Measurements from ENCODE around the gene GTF2IRD1. TPM values are rescaled to one million over a fixed set of nuclear protein-coding genes. Genes with fewer than 3 reads are reported as not detected.

Gene GTF2IRD1
- polyA plus RNA-seq, 3 donors = not detected

DNA sequence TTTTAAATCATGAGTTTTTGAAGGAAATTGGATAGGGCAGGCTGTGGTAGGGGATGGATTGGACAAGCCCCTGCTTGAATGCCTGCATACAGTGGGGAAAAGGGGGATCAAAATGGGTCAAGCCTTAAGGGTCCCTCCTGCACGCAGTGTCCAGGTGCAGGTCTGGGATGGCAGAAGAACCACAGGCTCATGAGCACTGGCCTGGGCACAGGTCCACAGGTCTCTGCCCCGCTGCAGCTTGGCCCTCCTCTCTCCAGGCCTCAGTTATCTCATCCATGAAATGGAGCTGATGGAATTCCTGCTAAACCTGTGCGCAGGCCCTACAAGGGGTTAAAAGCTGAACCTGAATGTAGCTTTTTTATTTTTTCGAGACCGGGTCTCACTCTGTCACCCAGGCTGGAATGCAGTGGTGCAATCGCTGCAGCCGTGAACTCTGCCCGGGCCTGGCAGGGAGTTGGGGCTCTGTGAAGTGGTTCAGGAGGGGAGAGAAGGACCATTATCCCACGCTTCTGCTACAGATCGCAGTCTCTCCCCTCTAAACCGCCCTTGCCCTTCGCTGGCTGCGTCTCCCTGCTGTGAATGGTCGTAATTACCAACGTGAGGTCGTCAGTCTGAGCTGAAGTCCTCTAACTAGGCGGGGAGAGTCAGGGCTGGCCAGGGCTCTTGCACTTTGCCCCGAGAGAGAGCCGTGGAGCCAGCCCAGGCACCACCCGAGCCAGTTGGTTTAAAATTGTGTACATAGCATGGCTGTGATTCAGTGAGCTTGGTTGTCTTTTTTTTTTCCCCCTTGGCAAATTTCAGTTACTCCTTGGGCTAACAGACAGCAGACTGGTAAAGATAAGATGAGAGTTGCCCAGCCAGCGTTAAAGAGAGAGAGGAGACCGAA is 126.3 kb downstream of the GTF2IRD1 start:
- no peak overlapping the region for H3K9ac ChIP-seq (ENCODE audit: insufficient read depth, low read length, poor library complexity, severe bottlenecking)
- H3K4me2 ChIP-seq (replicated peaks; ENCODE audit: extremely low read depth, low read length, poor library complexity, severe bottlenecking) = no peak overlapping the region
- Mint-ChIP-seq H3K27ac (peak overlapping the region in 1 of 7 donors; percentile 20), H3K27me3 (ENCODE audit: low read depth in 3 of 3) (peaks cover 2 to 5% (median 2%) of the 10 kb centered on the region in 3 donors), H3K4me3 (no peak overlapping the region), H3K9me3 (no peaks in the 10 kb centered on the region), H3K36me3 (no peaks in the 10 kb centered on the region), H3K4me1 (peaks cover 6% of the 10 kb centered on the region)
- TF ChIP-seq, protein P1, sequence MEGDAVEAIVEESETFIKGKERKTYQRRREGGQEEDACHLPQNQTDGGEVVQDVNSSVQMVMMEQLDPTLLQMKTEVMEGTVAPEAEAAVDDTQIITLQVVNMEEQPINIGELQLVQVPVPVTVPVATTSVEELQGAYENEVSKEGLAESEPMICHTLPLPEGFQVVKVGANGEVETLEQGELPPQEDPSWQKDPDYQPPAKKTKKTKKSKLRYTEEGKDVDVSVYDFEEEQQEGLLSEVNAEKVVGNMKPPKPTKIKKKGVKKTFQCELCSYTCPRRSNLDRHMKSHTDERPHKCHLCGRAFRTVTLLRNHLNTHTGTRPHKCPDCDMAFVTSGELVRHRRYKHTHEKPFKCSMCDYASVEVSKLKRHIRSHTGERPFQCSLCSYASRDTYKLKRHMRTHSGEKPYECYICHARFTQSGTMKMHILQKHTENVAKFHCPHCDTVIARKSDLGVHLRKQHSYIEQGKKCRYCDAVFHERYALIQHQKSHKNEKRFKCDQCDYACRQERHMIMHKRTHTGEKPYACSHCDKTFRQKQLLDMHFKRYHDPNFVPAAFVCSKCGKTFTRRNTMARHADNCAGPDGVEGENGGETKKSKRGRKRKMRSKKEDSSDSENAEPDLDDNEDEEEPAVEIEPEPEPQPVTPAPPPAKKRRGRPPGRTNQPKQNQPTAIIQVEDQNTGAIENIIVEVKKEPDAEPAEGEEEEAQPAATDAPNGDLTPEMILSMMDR (IDR thresholded peaks at IDR 0.05) = no peak
- WGBS (ENCODE audit: insufficient coverage) = 89% methylated on average over 15 of the region's 22 CpGs
- H4K20me1 ChIP-seq (ENCODE audit: insufficient read depth, low read length) = no peaks in the 10 kb centered on the region
- H3K9me3 ChIP-seq (replicated peaks in 1 of 2; ENCODE audit: control insufficient read depth in 1 of 2, insufficient read depth in 1 of 2, low read length in 2 of 2) = no peaks in the 10 kb centered on the region
- intact Hi-C loops (cut with micrococcal nuclease) = no loop called here
- no peak overlapping the region for H3K27ac ChIP-seq (ENCODE audit: low read depth in 1 of 2, low read length in 2 of 2)
- no peaks in the 10 kb centered on the region for H3K27me3 ChIP-seq (ENCODE audit: control insufficient read depth in 2 of 2, insufficient read depth in 2 of 2, low read length in 2 of 2)
- H3K4me1 ChIP-seq (ENCODE audit: control insufficient read depth in 1 of 2, insufficient read depth in 2 of 2, low read length in 2 of 2) = no peaks in the 10 kb centered on the region
- no peak overlapping the region for H3K4me3 ChIP-seq (replicated peaks in 1 of 3; ENCODE audit: low read depth in 2 of 3, low read length in 3 of 3)
- no peaks in the 10 kb centered on the region for H3K36me3 ChIP-seq (replicated peaks in 1 of 2; ENCODE audit: control insufficient read depth in 1 of 2, insufficient read depth in 2 of 2, low read length in 2 of 2)
- no peak overlapping the region for H2AFZ ChIP-seq (ENCODE audit: insufficient read depth, low read depth, low read length, poor library complexity, severe bottlenecking)
- no peaks in the 10 kb centered on the region for H3K79me2 ChIP-seq (ENCODE audit: insufficient read depth, low read length)
- DNase-seq = no peak

DNA sequence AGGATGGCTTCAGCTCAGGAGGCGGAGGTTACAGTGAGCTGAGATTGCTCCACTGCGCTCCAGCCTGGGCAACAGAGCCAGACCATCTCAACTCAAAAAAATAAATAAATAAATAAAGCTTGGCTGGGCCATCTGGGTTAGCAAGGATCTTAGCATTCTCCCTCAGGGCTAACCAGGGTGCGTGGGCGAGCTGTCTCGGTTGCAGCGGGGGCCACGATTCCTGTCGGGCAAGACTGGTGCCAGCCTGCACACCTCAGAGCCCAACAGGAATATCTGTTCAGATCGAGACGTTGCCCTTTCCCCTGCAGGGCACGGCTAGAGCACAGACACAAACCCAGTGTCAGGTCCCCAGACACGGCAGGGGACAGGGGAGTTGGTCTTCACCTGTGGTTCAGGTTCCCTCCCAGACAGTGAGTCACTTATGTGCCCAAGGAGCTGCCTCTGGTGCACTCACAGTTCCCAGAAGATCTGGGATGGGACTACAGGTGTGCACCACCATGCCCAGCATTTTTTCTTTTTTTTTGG is 128.3 kb downstream of the GTF2IRD1 start:
- Histone ChIP-seq H3K36me3 (replicated peaks in 1 of 2; ENCODE audit: control insufficient read depth in 1 of 2, insufficient read depth in 2 of 2, low read length in 2 of 2) (no peaks in the 10 kb centered on the region), H3K4me1 (ENCODE audit: control insufficient read depth in 1 of 2, insufficient read depth in 2 of 2, low read length in 2 of 2) (no peaks in the 10 kb centered on the region), H3K4me2 (replicated peaks; ENCODE audit: extremely low read depth, low read length, poor library complexity, severe bottlenecking) (no peak overlapping the region), H3K27me3 (ENCODE audit: control insufficient read depth in 2 of 2, insufficient read depth in 2 of 2, low read length in 2 of 2) (no peaks in the 10 kb centered on the region), H3K9me3 (replicated peaks in 1 of 2; ENCODE audit: control insufficient read depth in 1 of 2, insufficient read depth in 1 of 2, low read length in 2 of 2) (no peaks in the 10 kb centered on the region), H3K27ac (ENCODE audit: low read depth in 1 of 2, low read length in 2 of 2) (no peak overlapping the region), H3K9ac (ENCODE audit: insufficient read depth, low read length, poor library complexity, severe bottlenecking) (no peak overlapping the region), H2AFZ (ENCODE audit: insufficient read depth, low read depth, low read length, poor library complexity, severe bottlenecking) (no peak overlapping the region), H4K20me1 (ENCODE audit: insufficient read depth, low read length) (no peaks in the 10 kb centered on the region), H3K79me2 (ENCODE audit: insufficient read depth, low read length) (no peaks in the 10 kb centered on the region), H3K4me3 (replicated peaks in 1 of 3; ENCODE audit: low read depth in 2 of 3, low read length in 3 of 3) (no peak overlapping the region)
- TF ChIP-seq, protein P1 (IDR thresholded peaks at IDR 0.05) = no peak
- no peak for DNase-seq
- no peak overlapping the region for H3K27ac Mint-ChIP-seq
- H3K4me1 Mint-ChIP-seq = peaks cover under 1% of the 10 kb centered on the region
- H3K27me3 Mint-ChIP-seq (ENCODE audit: low read depth in 3 of 3) = peaks cover 0 to 3% (median 2%) of the 10 kb centered on the region in 3 donors
- intact Hi-C loops (cut with micrococcal nuclease) = no loop called here
- WGBS (ENCODE audit: insufficient coverage) = 97% methylated on average over 10 of the region's 12 CpGs
- H3K36me3 Mint-ChIP-seq = no peaks in the 10 kb centered on the region
- no peak overlapping the region for H3K4me3 Mint-ChIP-seq
- no peaks in the 10 kb centered on the region for H3K9me3 Mint-ChIP-seq

Measured in CD14-positive monocyte (primary cell).